Fibroblast of lung (primary cell): ENCODE results near the gene PLEKHO2. TPM values are rescaled to one million over a fixed set of nuclear protein-coding genes. Genes with fewer than 3 reads are reported as not detected.

Source experiments
- DNase-seq, 2 donors: peaks; one replicate each; pipeline versions ENCODE4 v3.0.0 to v3.0.0-alpha.2; 2010; ENCODE audit warnings: low read depth in 2 of 2
- H2AFZ ChIP-seq: 2 replicates; pipeline ENCODE4 v1.5.1; 2012; ENCODE audit warnings: low read length, control low read depth, inconsistent platforms
- H3K27ac ChIP-seq: 2 replicates; pipeline ENCODE4 v1.5.1; 2011; ENCODE audit warnings: low read length, control low read depth; ENCODE audit not compliant: insufficient read depth
- H3K27me3 ChIP-seq: 2 replicates; pipeline ENCODE4 v1.5.1; 2011; ENCODE audit warnings: mild to moderate bottlenecking, low read length; ENCODE audit not compliant: control insufficient read depth, insufficient read depth
- H3K36me3 ChIP-seq: 2 replicates; pipeline ENCODE4 v1.5.1; 2011; ENCODE audit warnings: low read length; ENCODE audit not compliant: control insufficient read depth, insufficient read depth
- H3K4me1 ChIP-seq: 2 replicates; pipeline ENCODE4 v1.5.1; 2011; ENCODE audit warnings: low read length; ENCODE audit not compliant: control insufficient read depth, insufficient read depth; ENCODE audit errors: extremely low read depth
- H3K4me2 ChIP-seq: 2 replicates; pipeline ENCODE4 v1.5.1; 2011; ENCODE audit warnings: low read length, control low read depth; ENCODE audit not compliant: insufficient read depth; ENCODE audit errors: extremely low read depth
- H3K4me3 ChIP-seq, 4 experiments: fragments of 200-600 bp in 1 of 4; sonication (generic) in 1 of 4; replicated peaks in 1 of 4; 2 replicates each; pipeline ENCODE4 v1.5.1; 2011 to 2016; ENCODE audit warnings: low read length in 4 of 4, low read depth in 3 of 4, mild to moderate bottlenecking in 3 of 4, control low read depth in 2 of 4, inconsistent platforms in 1 of 4, mixed read lengths in 1 of 4; ENCODE audit not compliant: insufficient read depth in 1 of 4; ENCODE audit errors: control extremely low read depth in 1 of 4
- H3K79me2 ChIP-seq: 2 replicates; pipeline ENCODE4 v1.5.1; 2012; ENCODE audit warnings: mild to moderate bottlenecking, low read length, inconsistent platforms; ENCODE audit not compliant: control insufficient read depth, insufficient read depth
- H3K9ac ChIP-seq: 2 replicates; pipeline ENCODE4 v1.5.1; 2011; ENCODE audit warnings: mild to moderate bottlenecking, low read length, control low read depth; ENCODE audit not compliant: insufficient read depth
- H3K9me3 ChIP-seq: 2 replicates; pipeline ENCODE4 v1.5.1; 2012; ENCODE audit warnings: low read depth, low read length; ENCODE audit not compliant: control insufficient read depth, insufficient read depth
- H4K20me1 ChIP-seq: 2 replicates; pipeline ENCODE4 v1.5.1; 2011; ENCODE audit warnings: low read length; ENCODE audit not compliant: control insufficient read depth, insufficient read depth; ENCODE audit errors: extremely low read depth
- EZH2 ChIP-seq: IDR thresholded peaks from 2 replicates; pipeline ENCODE4 v1.5.1; 2012; ENCODE audit warnings: low read length, control low read depth, mild to moderate bottlenecking; ENCODE audit errors: missing control alignments
- polyA plus RNA-seq, 2 donors: library from polyadenylated mRNA; depleted of rRNA in 1 of 2; stranded (reverse) in 1 of 2; unstranded in 1 of 2; fragments of >200 nt; gene quantifications; 2 replicates each; pipeline ENCODE4 v1.2.1, GENCODE V29; 2011 to 2012; ENCODE audit warnings: missing spikeins in 1 of 2
- total RNA-seq: library from RNA; depleted of rRNA; stranded (reverse); fragments of >200 nt; gene quantifications from 2 replicates; pipeline ENCODE4 v1.2.1, GENCODE V29; 2014
- TF ChIP-seq, protein P1 (sequence below), 2 donors: IDR thresholded peaks in 1 of 2; conservative IDR thresholded peaks in 1 of 2; 1 replicate in 1 of 2; 2 replicates in 1 of 2; pipeline ENCODE4 v1.5.1; 2011 to 2012; ENCODE audit warnings: low read length in 2 of 2, control low read depth in 1 of 2, inconsistent platforms in 1 of 2, low read depth in 1 of 2, mild to moderate bottlenecking in 1 of 2

The PLEKHO2 gene
- total and polyA plus RNA-seq, 2 donors (not counting 1 experiment from before 2014, with no cell fraction given), result 78.6 to 163 TPM

DNA sequence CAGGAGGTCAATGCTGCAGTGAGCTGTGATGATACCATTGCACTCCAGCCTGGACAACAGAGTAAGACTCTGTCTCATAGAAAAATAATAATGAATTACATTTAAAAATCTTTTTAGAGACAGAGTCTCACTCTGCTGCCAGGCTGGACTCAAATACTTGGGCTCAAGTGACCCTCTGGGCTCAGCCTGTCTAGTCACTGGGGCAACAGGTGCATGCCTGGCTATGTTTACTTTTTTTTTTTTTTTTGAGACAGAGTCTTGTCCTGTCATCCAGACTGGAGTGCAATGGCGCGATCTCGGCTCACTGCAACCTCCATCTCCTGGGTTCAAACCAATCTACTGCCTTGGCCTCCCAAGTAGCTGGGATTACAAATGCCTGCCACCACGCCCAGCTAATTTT lies 8.0 kb upstream of the PLEKHO2 start:
- H2AFZ ChIP-seq, result no peak overlapping the region
- H3K9ac ChIP-seq, result no peak overlapping the region
- no peaks in the 10 kb centered on the region for H3K27me3 ChIP-seq
- no peaks in the 10 kb centered on the region for H4K20me1 ChIP-seq
- H3K4me1 ChIP-seq, result peaks cover 4% of the 10 kb centered on the region
- DNase-seq, result no peak
- H3K27ac ChIP-seq, result no peak overlapping the region
- H3K79me2 ChIP-seq, result no peaks in the 10 kb centered on the region
- TF ChIP-seq, protein P1, sequence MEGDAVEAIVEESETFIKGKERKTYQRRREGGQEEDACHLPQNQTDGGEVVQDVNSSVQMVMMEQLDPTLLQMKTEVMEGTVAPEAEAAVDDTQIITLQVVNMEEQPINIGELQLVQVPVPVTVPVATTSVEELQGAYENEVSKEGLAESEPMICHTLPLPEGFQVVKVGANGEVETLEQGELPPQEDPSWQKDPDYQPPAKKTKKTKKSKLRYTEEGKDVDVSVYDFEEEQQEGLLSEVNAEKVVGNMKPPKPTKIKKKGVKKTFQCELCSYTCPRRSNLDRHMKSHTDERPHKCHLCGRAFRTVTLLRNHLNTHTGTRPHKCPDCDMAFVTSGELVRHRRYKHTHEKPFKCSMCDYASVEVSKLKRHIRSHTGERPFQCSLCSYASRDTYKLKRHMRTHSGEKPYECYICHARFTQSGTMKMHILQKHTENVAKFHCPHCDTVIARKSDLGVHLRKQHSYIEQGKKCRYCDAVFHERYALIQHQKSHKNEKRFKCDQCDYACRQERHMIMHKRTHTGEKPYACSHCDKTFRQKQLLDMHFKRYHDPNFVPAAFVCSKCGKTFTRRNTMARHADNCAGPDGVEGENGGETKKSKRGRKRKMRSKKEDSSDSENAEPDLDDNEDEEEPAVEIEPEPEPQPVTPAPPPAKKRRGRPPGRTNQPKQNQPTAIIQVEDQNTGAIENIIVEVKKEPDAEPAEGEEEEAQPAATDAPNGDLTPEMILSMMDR (conservative IDR thresholded peaks at IDR 0.05 in 1 of 2, IDR thresholded peaks at IDR 0.05 in 1 of 2; ENCODE audit: low read depth in 1 of 2, low read length in 2 of 2), result no peak
- no peak for TF ChIP-seq EZH2
- no peak overlapping the region for H3K4me2 ChIP-seq
- no peaks in the 10 kb centered on the region for H3K36me3 ChIP-seq
- H3K4me3 ChIP-seq, result no peak overlapping the region
- H3K9me3 ChIP-seq, result no peaks in the 10 kb centered on the region

DNA sequence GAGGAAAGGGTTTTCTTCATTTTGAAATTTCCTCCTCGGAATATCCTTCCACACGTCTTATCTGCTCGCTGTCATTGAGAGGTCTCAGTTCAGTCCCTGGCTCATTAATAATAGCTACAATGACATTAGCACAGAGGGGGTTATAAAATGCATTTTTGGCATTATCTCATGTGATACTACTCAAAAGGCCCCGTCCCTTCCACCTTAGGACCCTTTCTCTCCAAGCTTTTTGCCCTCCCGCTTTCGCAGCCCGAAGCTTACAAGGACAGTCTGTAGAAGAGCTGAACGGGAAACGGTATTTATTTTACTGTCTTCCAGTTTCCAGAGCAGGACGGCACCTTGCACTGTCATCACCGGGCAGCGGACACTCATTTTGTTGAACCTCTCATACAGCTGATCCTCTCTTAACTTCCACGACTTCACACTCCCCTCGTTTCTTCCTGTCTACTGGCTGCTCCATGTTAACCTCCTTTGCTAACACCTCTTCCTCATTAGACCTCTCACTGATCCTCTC lies 5.6 kb upstream of the PLEKHO2 start:
- peak overlapping the region; percentile 64 for H3K4me2 ChIP-seq
- no peaks in the 10 kb centered on the region for H3K27me3 ChIP-seq
- H4K20me1 ChIP-seq, result no peaks in the 10 kb centered on the region
- H3K36me3 ChIP-seq, result no peaks in the 10 kb centered on the region
- DNase-seq, result no peak
- TF ChIP-seq, protein P1 (conservative IDR thresholded peaks at IDR 0.05 in 1 of 2, IDR thresholded peaks at IDR 0.05 in 1 of 2; ENCODE audit: low read depth in 1 of 2, low read length in 2 of 2), result no peak
- TF ChIP-seq EZH2, result no peak
- no peak overlapping the region for H3K27ac ChIP-seq
- H3K4me1 ChIP-seq, result peaks cover 6% of the 10 kb centered on the region
- peak overlapping the region; percentile 88 for H2AFZ ChIP-seq
- no peaks in the 10 kb centered on the region for H3K79me2 ChIP-seq
- no peaks in the 10 kb centered on the region for H3K9me3 ChIP-seq
- H3K9ac ChIP-seq, result no peak overlapping the region
- peak overlapping the region in 2 of 4 experiments; percentile 42 to 43 for H3K4me3 ChIP-seq

DNA sequence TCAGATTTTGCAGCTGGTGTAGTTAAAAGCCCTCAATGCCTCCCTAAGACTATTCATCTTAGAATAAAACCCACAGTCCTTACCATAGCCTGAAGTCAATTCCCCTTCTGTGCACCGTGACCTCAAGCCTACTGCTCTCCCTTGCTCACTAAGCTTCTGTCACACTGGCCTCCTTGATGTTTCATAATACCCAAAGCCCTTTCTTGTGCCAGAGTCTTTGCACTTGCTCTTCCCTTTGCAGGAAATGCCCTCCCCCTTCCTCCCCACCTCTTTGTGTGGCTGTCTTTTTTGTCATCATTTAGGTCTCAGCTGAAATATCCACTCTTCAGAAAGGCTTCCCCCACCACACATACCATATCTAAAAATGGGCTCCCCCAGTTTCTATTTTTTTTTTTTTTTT lies 4.2 kb upstream of the PLEKHO2 start:
- no peak overlapping the region for H2AFZ ChIP-seq
- H3K36me3 ChIP-seq, result no peaks in the 10 kb centered on the region
- H3K27ac ChIP-seq, result no peak overlapping the region
- H3K79me2 ChIP-seq, result peaks cover 8% of the 10 kb centered on the region
- no peak overlapping the region for H3K4me2 ChIP-seq
- H3K9me3 ChIP-seq, result no peaks in the 10 kb centered on the region
- H3K4me3 ChIP-seq, result no peak overlapping the region
- H3K4me1 ChIP-seq, result peaks cover 6% of the 10 kb centered on the region
- no peaks in the 10 kb centered on the region for H3K27me3 ChIP-seq
- H4K20me1 ChIP-seq, result no peaks in the 10 kb centered on the region
- DNase-seq, result no peak
- TF ChIP-seq EZH2, result no peak
- TF ChIP-seq, protein P1 (conservative IDR thresholded peaks at IDR 0.05 in 1 of 2, IDR thresholded peaks at IDR 0.05 in 1 of 2; ENCODE audit: low read depth in 1 of 2, low read length in 2 of 2), result no peak
- no peak overlapping the region for H3K9ac ChIP-seq
